OCI-LY1 (cell line): ENCODE data around the gene PPFIA4.

Experiments used
- H2AFZ ChIP-seq: fragments of 200-600 bp; sonication (generic), shearing (Covaris generic); 2 replicates; pipeline ENCODE4 v1.6.0; 2014; ENCODE audit warnings: antibody characterized with exemption, mild to moderate bottlenecking, low read length
- H3F3A ChIP-seq: fragments of 200-600 bp; sonication (generic), shearing (Covaris generic); 2 replicates; pipeline ENCODE4 v1.6.0; 2014; ENCODE audit warnings: mild to moderate bottlenecking, antibody characterized with exemption, low read length, moderate library complexity; ENCODE audit not compliant: insufficient read depth
- H3K27ac ChIP-seq: fragments of 200-600 bp; sonication (generic); 2 replicates; pipeline ENCODE4 v1.5.1; 2014; ENCODE audit warnings: low read length, mixed run types, mild to moderate bottlenecking, low read depth; ENCODE audit not compliant: poor library complexity, severe bottlenecking
- H3K27me3 ChIP-seq: fragments of 200-600 bp; sonication (generic); 2 replicates; pipeline ENCODE4 v1.6.0; 2014; ENCODE audit warnings: antibody characterized with exemption, mild to moderate bottlenecking, low read length, moderate library complexity; ENCODE audit not compliant: insufficient read depth
- H3K36me3 ChIP-seq: fragments of 200-600 bp; sonication (generic); 2 replicates; pipeline ENCODE4 v1.6.1; 2014; ENCODE audit warnings: mild to moderate bottlenecking, antibody characterized with exemption, low read length, moderate library complexity, mixed read lengths; ENCODE audit not compliant: insufficient read depth
- H3K4me1 ChIP-seq: fragments of 200-600 bp; sonication (generic); 2 replicates; pipeline ENCODE4 v1.5.1; 2014; ENCODE audit warnings: mild to moderate bottlenecking, low read length, moderate library complexity; ENCODE audit not compliant: insufficient read depth, severe bottlenecking
- H3K4me2 ChIP-seq: fragments of 200-600 bp; sonication (generic), shearing (Covaris generic); 2 replicates; pipeline ENCODE4 v1.6.1; 2014; ENCODE audit warnings: low read length
- H3K4me3 ChIP-seq: fragments of 200-600 bp; sonication (generic); 2 replicates; pipeline ENCODE4 v1.5.1; 2014; ENCODE audit warnings: low read length, low read depth, mild to moderate bottlenecking, mixed read lengths; ENCODE audit not compliant: poor library complexity, severe bottlenecking
- H3K79me2 ChIP-seq: fragments of 200-600 bp; shearing (Covaris generic); 2 replicates; pipeline ENCODE4 v1.6.1; 2016; ENCODE audit warnings: mixed run types, low read length, mixed read lengths; ENCODE audit not compliant: insufficient read depth
- H3K9ac ChIP-seq: fragments of 200-600 bp; sonication (generic), shearing (Covaris generic); 2 replicates; pipeline ENCODE4 v1.6.1; 2014; ENCODE audit warnings: mild to moderate bottlenecking, low read length, mixed read lengths
- H3K9me2 ChIP-seq: fragments of 200-600 bp; sonication (generic), shearing (Covaris generic); 2 replicates; pipeline ENCODE4 v1.6.1; 2014; ENCODE audit warnings: low read depth, mild to moderate bottlenecking, low read length, mixed read lengths
- H3K9me3 ChIP-seq: fragments of 200-600 bp; shearing (Covaris generic); 2 replicates; pipeline ENCODE4 v1.6.1; 2014; ENCODE audit warnings: low read length, mixed read lengths
- H4K20me1 ChIP-seq: fragments of 200-600 bp; sonication (generic), shearing (Covaris generic); 2 replicates; pipeline ENCODE4 v1.6.0; 2016; ENCODE audit warnings: mild to moderate bottlenecking, low read length; ENCODE audit not compliant: insufficient read depth
- EZH2 ChIP-seq: fragments of 200-600 bp; sonication (generic), shearing (Covaris generic); IDR thresholded peaks from 2 replicates; pipeline ENCODE4 v1.8.0; 2017; ENCODE audit warnings: borderline replicate concordance, mixed run types, mild to moderate bottlenecking, antibody characterized with exemption, low read length, moderate library complexity, mixed read lengths
- TF ChIP-seq, protein P1 (sequence below): fragments of 200-600 bp; sonication (generic), shearing (Covaris generic); IDR thresholded peaks from 2 replicates; pipeline ENCODE4 v1.5.1; 2017; ENCODE audit warnings: mild to moderate bottlenecking, antibody characterized with exemption, low read length, moderate library complexity, mixed read lengths

PPFIA4 gene

DNA sequence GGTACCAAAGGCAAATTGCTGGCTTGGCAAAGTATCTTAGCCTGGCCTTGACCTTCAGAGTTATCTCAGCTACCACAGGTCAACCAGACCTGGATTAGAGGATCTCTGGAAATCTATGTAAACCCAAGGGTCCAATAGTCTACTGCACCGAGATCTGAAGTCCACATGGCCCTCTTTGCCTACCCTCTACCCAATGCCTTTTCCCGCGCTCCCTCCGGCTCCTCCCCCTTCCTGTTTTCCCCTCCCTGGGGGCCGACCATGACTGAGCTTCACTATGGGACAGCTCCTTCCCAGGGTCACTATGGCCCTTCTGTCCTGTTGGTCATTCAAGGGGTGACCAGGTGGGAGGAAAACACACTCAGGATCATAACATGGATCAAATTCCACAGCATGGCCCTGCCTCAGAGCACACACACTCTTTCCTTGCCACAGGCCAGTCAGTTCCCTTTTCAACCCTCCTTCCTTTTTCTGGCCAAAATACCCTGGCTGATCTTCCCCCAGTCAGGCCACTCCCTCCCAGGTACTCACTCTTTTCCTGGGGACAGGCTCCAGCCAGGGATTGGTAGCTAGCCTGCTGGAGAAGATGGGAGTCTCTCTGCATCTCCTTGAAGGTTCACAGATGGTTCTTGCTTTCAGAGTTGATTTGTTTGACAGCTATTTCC is 38.2 kb upstream of the PPFIA4 start:
- Histone ChIP-seq H3K9ac (no peak overlapping the region), H3K9me2 (no peaks in the 10 kb centered on the region), H4K20me1 (no peaks in the 10 kb centered on the region), H3K4me2 (no peak overlapping the region), H3K4me3 (no peak overlapping the region), H3K79me2 (no peaks in the 10 kb centered on the region), H3K36me3 (no peaks in the 10 kb centered on the region), H3F3A (no peaks in the 10 kb centered on the region), H3K4me1 (no peaks in the 10 kb centered on the region), H3K27ac (no peak overlapping the region), H3K9me3 (no peaks in the 10 kb centered on the region), H2AFZ (no peak overlapping the region), H3K27me3 (peaks cover 13% of the 10 kb centered on the region; the same call in 1 of the 2 replicates)
- TF ChIP-seq, protein P1, sequence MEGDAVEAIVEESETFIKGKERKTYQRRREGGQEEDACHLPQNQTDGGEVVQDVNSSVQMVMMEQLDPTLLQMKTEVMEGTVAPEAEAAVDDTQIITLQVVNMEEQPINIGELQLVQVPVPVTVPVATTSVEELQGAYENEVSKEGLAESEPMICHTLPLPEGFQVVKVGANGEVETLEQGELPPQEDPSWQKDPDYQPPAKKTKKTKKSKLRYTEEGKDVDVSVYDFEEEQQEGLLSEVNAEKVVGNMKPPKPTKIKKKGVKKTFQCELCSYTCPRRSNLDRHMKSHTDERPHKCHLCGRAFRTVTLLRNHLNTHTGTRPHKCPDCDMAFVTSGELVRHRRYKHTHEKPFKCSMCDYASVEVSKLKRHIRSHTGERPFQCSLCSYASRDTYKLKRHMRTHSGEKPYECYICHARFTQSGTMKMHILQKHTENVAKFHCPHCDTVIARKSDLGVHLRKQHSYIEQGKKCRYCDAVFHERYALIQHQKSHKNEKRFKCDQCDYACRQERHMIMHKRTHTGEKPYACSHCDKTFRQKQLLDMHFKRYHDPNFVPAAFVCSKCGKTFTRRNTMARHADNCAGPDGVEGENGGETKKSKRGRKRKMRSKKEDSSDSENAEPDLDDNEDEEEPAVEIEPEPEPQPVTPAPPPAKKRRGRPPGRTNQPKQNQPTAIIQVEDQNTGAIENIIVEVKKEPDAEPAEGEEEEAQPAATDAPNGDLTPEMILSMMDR, result no peak
- no peak for TF ChIP-seq EZH2

- TF ChIP-seq EZH2, result no peak
- TF ChIP-seq, protein P1, result no peak
- Histone ChIP-seq H3K9ac (no peak overlapping the region), H3K9me3 (no peaks in the 10 kb centered on the region), H4K20me1 (no peaks in the 10 kb centered on the region), H3K36me3 (no peaks in the 10 kb centered on the region), H3K27ac (no peak overlapping the region), H3K27me3 (peaks cover 13% of the 10 kb centered on the region; the same call in 1 of the 2 replicates), H3F3A (no peaks in the 10 kb centered on the region), H3K4me1 (no peaks in the 10 kb centered on the region), H3K4me3 (no peak overlapping the region), H3K79me2 (no peaks in the 10 kb centered on the region), H3K9me2 (no peaks in the 10 kb centered on the region), H3K4me2 (no peak overlapping the region), H2AFZ (no peak overlapping the region)
These were observed 36.4 kb upstream of the PPFIA4 start for GRCh38 chr1:202989879-202990278.

GRCh38 chr1:202991112-202991511 is 35.2 kb upstream of the PPFIA4 start:
- Histone ChIP-seq H3K79me2 (no peaks in the 10 kb centered on the region), H3F3A (no peaks in the 10 kb centered on the region), H3K36me3 (no peaks in the 10 kb centered on the region), H3K4me2 (no peak overlapping the region), H3K9me3 (no peaks in the 10 kb centered on the region), H3K9ac (no peak overlapping the region), H2AFZ (no peak overlapping the region), H3K4me1 (no peaks in the 10 kb centered on the region), H3K9me2 (no peaks in the 10 kb centered on the region), H4K20me1 (no peaks in the 10 kb centered on the region), H3K4me3 (no peak overlapping the region), H3K27me3 (peaks cover 13% of the 10 kb centered on the region; the same call in 1 of the 2 replicates), H3K27ac (no peak overlapping the region)
- TF ChIP-seq, protein P1, result no peak
- TF ChIP-seq EZH2, result no peak
